GM23338 (cell line): ENCODE measurements around the gene EIF4A3. TPM values are rescaled to one million over a fixed set of nuclear protein-coding genes. Genes with fewer than 3 reads are reported as not detected.

Experiments used
- ATAC-seq: fragments of 200-7000 bp; cut with Tn5 transposase; 3 replicates; pipeline ENCODE4 v1.9.1; 2020
- DNase-seq: peaks from one replicate; pipeline ENCODE4 v3.0.0-alpha.2; 2015; ENCODE audit warnings: low spot score
- H2AFZ ChIP-seq: fragments of 200-600 bp; sonication (generic); 2 replicates; pipeline ENCODE4 v1.8.0; 2016; ENCODE audit warnings: antibody characterized with exemption, mild to moderate bottlenecking, moderate library complexity
- H3F3A ChIP-seq: fragments of 200-600 bp; sonication (generic); replicated peaks from 2 replicates; pipeline ENCODE4 v1.8.0; 2017; ENCODE audit warnings: antibody characterized with exemption, mixed run types, low read depth
- H3K27ac ChIP-seq: fragments of 200-600 bp; sonication (generic); 2 replicates; pipeline ENCODE4 v1.6.1; 2016; ENCODE audit warnings: low read depth
- H3K27me3 ChIP-seq: fragments of 200-600 bp; sonication (generic); 2 replicates; pipeline ENCODE4 v1.8.0; 2016; ENCODE audit warnings: mild to moderate bottlenecking, mixed run types, moderate library complexity; ENCODE audit not compliant: insufficient read depth
- H3K36me3 ChIP-seq: fragments of 200-600 bp; sonication (generic); 2 replicates; pipeline ENCODE4 v1.8.0; 2016; ENCODE audit warnings: mild to moderate bottlenecking; ENCODE audit not compliant: insufficient read depth
- H3K4me1 ChIP-seq: fragments of 200-600 bp; sonication (generic); 2 replicates; pipeline ENCODE4 v1.8.0; 2016; ENCODE audit warnings: mild to moderate bottlenecking, moderate library complexity; ENCODE audit not compliant: insufficient read depth
- H3K4me2 ChIP-seq: fragments of 200-600 bp; sonication (generic); 2 replicates; pipeline ENCODE4 v1.7.1; 2017; ENCODE audit warnings: mixed run types
- H3K4me3 ChIP-seq: fragments of 200-600 bp; sonication (generic); 2 replicates; pipeline ENCODE4 v1.6.1; 2016; ENCODE audit warnings: mixed run types
- H3K79me2 ChIP-seq: fragments of 200-600 bp; sonication (generic); replicated peaks from 2 replicates; pipeline ENCODE4 v1.8.0; 2017; ENCODE audit warnings: mild to moderate bottlenecking; ENCODE audit not compliant: insufficient read depth
- H3K9me2 ChIP-seq: fragments of 200-600 bp; sonication (generic); 2 replicates; pipeline ENCODE4 v1.8.0; 2017; ENCODE audit not compliant: insufficient read depth
- H4K20me1 ChIP-seq: fragments of 200-600 bp; sonication (generic); replicated peaks from 2 replicates; pipeline ENCODE4 v1.8.0; 2017; ENCODE audit warnings: mild to moderate bottlenecking; ENCODE audit not compliant: insufficient read depth
- H3K27ac Mint-ChIP-seq: 2 replicates; pipeline ENCODE4 v1.8.0; 2020; ENCODE audit warnings: inconsistent platforms, mild to moderate bottlenecking, moderate library complexity, mixed read lengths
- H3K27me3 Mint-ChIP-seq: 3 replicates; pipeline ENCODE4 v1.8.0; 2022; ENCODE audit warnings: low read depth, mild to moderate bottlenecking, moderate library complexity, mixed read lengths, inconsistent platforms; ENCODE audit not compliant: insufficient read depth, poor library complexity
- H3K36me3 Mint-ChIP-seq: 3 replicates; pipeline ENCODE4 v1.8.0; 2021; ENCODE audit warnings: low read depth, mild to moderate bottlenecking, inconsistent platforms, moderate library complexity, mixed read lengths
- H3K4me1 Mint-ChIP-seq: 3 replicates; pipeline ENCODE4 v1.8.0; 2020; ENCODE audit warnings: mild to moderate bottlenecking, inconsistent platforms, mixed read lengths
- H3K4me3 Mint-ChIP-seq: 3 replicates; pipeline ENCODE4 v1.8.0; 2021; ENCODE audit warnings: moderate library complexity, mild to moderate bottlenecking, inconsistent platforms, mixed read lengths
- H3K9me3 Mint-ChIP-seq: 3 replicates; pipeline ENCODE4 v1.8.0; 2020; ENCODE audit warnings: moderate library complexity, mild to moderate bottlenecking, inconsistent platforms, mixed read lengths
- CREB1 ChIP-seq: fragments of 250-450 bp; sonication (Bioruptor Pico); IDR thresholded peaks from 2 replicates; pipeline ENCODE4 v1.5.0; 2020; ENCODE audit warnings: low read depth, mild to moderate bottlenecking, moderate library complexity
- CTCF ChIP-seq, 2 experiments: fragments of 200-600 bp in 1 of 2; sonication (generic) in 1 of 2; conservative IDR thresholded peaks; 2 replicates each; pipeline versions ENCODE4 v1.5.1 to v1.6.1; 2016 to 2017; ENCODE audit warnings: antibody characterized with exemption in 2 of 2, low read depth in 2 of 2, mild to moderate bottlenecking in 2 of 2, moderate library complexity in 1 of 2
- ETS1 ChIP-seq: IDR thresholded peaks from 2 replicates; pipeline ENCODE4 v1.6.1; 2016; ENCODE audit warnings: antibody characterized with exemption
- EZH2 ChIP-seq: fragments of 200-600 bp; sonication (generic); IDR thresholded peaks from one replicate; pipeline ENCODE4 v1.8.0; 2017; ENCODE audit warnings: antibody characterized with exemption, mild to moderate bottlenecking, low read depth; ENCODE audit not compliant: unreplicated experiment
- EZH2phosphoT487 ChIP-seq: fragments of 200-600 bp; sonication (generic); IDR thresholded peaks from one replicate; pipeline ENCODE4 v1.8.1; 2018; ENCODE audit warnings: antibody characterized with exemption; ENCODE audit not compliant: unreplicated experiment
- JUNB ChIP-seq: IDR thresholded peaks from one replicate; pipeline ENCODE4 v1.6.1; 2016; ENCODE audit warnings: antibody characterized with exemption; ENCODE audit not compliant: unreplicated experiment
- NANOG ChIP-seq: IDR thresholded peaks from 2 replicates; pipeline ENCODE4 v1.6.1; 2016; ENCODE audit warnings: antibody characterized with exemption, borderline replicate concordance
- POLR2AphosphoS5 ChIP-seq: IDR thresholded peaks from 2 replicates; pipeline ENCODE4 v1.6.1; 2016; ENCODE audit warnings: antibody characterized with exemption, low read depth
- REST ChIP-seq: IDR thresholded peaks from one replicate; pipeline ENCODE4 v1.6.1; 2018; ENCODE audit warnings: antibody characterized with exemption; ENCODE audit not compliant: unreplicated experiment
- STAT1 ChIP-seq: IDR thresholded peaks from one replicate; pipeline ENCODE4 v1.6.1; 2016; ENCODE audit warnings: antibody characterized with exemption; ENCODE audit not compliant: unreplicated experiment
- ZNF114 ChIP-seq: fragments of 250-450 bp; sonication (Bioruptor Pico); IDR thresholded peaks from 2 replicates; pipeline ENCODE4 v1.5.0; 2020; ENCODE audit warnings: mild to moderate bottlenecking, moderate library complexity
- ZNF331 ChIP-seq: fragments of 250-450 bp; sonication (Bioruptor Pico); IDR thresholded peaks from 2 replicates; pipeline ENCODE4 v1.5.0; 2020; ENCODE audit warnings: low read depth, mild to moderate bottlenecking, moderate library complexity
- ZNF462 ChIP-seq: fragments of 250-450 bp; sonication (Bioruptor Pico); IDR thresholded peaks from 2 replicates; pipeline ENCODE4 v1.5.0; 2020; ENCODE audit warnings: mild to moderate bottlenecking, moderate library complexity
- polyA plus RNA-seq: library from polyadenylated mRNA; unstranded; fragments of >200 nt; fragmentation: Nextera tagmentation; extraction: Ambion mirVana; gene quantifications from 2 replicates; pipeline ENCODE4 v1.2.1, GENCODE V29; 2016
- total RNA-seq: library from RNA; depleted of rRNA; stranded (reverse); fragments of >200 nt; shearing (Covaris generic); gene quantifications from 2 replicates; pipeline ENCODE4 v1.2.3, GENCODE V29; 2014

EIF4A3 gene
- total and polyA plus RNA-seq, 2 experiments from 2014 or later = 146 to 156 TPM

- H3K4me3 Mint-ChIP-seq = no peak overlapping the region
Observed at GRCh38 chr17:80177986-80178595, 31.2 kb upstream of the EIF4A3 start.

More at GRCh38 chr17:80177986-80178595, 31.2 kb upstream of the EIF4A3 start:
- H3K4me3 ChIP-seq = no peak overlapping the region
- H2AFZ ChIP-seq = peak overlapping the region; percentile 63; the same call in 1 of the 2 replicates
- H4K20me1 ChIP-seq = no peaks in the 10 kb centered on the region
- no peak overlapping the region for H3K27ac ChIP-seq
- H3F3A ChIP-seq = no peaks in the 10 kb centered on the region
- Mint-ChIP-seq H3K9me3 (no peaks in the 10 kb centered on the region), H3K4me1 (peaks cover 4% of the 10 kb centered on the region), H3K36me3 (no peaks in the 10 kb centered on the region), H3K27ac (no peak overlapping the region), H3K27me3 (peaks cover 11% of the 10 kb centered on the region)
- H3K9me2 ChIP-seq = no peaks in the 10 kb centered on the region
- no peaks in the 10 kb centered on the region for H3K4me1 ChIP-seq
- no peak overlapping the region for H3K4me2 ChIP-seq
- ATAC-seq (no peak), DNase-seq (no peak)
- TF ChIP-seq ZNF331 (CRISPR knock-in tag) (no peak), CTCF (conservative IDR thresholded peaks at IDR 0.05; ENCODE audit: low read depth in 2 of 2) (no peak), STAT1 (no peak), JUNB (no peak), REST (no peak), NANOG (no peak), ZNF114 (no peak), ZNF462 (CRISPR knock-in tag) (no peak), EZH2phosphoT487 (no peak), EZH2 (no peak), POLR2AphosphoS5 (no peak), CREB1 (CRISPR knock-in tag) (no peak), ETS1 (no peak)
- no peaks in the 10 kb centered on the region for H3K79me2 ChIP-seq
- no peaks in the 10 kb centered on the region for H3K36me3 ChIP-seq
- H3K27me3 ChIP-seq = no peaks in the 10 kb centered on the region
